A172 (cell line): ENCODE results near the gene FGFBP1. TPM values are rescaled to one million over a fixed set of nuclear protein-coding genes. Genes with fewer than 3 reads are reported as not detected.
"Not testable (repeated sequence)": the region's sequence is repeated elsewhere in the genome, so short reads cannot be mapped to it uniquely, and the experiment has no call there.

Experiments
- DNase-seq: peaks from one replicate; pipeline ENCODE4 v3.0.0-alpha.2; 2015; ENCODE audit warnings: low spot score
- total RNA-seq: library from RNA; depleted of rRNA; stranded (reverse); fragments of >200 nt; shearing (Covaris generic); gene quantifications from 2 replicates; pipeline ENCODE4 v1.2.3, GENCODE V29; 2014

FGFBP1 gene
- total RNA-seq, 1 experiment from 2014 or later: 0.31 TPM

DNA sequence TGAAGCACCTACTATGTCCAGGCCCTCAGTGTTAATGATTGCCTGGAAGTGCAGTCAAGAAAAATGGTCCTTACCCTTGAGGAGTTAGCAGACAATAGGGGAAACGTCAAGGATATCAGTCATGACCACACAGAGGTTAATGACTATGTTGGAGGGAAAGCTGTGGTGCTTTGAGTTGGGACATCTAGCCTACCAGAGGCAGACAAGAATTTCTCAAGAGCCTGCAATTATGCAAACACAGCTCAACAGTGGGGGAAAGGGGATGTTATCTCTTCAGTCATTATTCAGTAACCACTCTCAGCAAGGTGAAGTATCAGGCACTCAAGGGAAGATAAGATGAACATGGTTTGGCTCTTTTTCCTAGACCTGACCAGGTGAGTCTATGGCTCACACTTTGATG lies 7.0 kb upstream of the FGFBP1 start:
- no peak for DNase-seq

GRCh38 chr4:15944895-15945294 lies 6.4 kb upstream of the FGFBP1 start:
- no peak for DNase-seq

GRCh38 chr4:15942283-15942682 lies 3.7 kb upstream of the FGFBP1 start:
- DNase-seq: no peak

- DNase-seq: peak; percentile 23
Observed at GRCh38 chr4:15938182-15938581, 358 bp downstream of the FGFBP1 start.

GRCh38 chr4:15936495-15936894 lies 2.0 kb downstream of the FGFBP1 start:
- DNase-seq: no peak

- DNase-seq: no peak
Observed at GRCh38 chr4:15935504-15936402, 2.8 kb downstream of the FGFBP1 start.

- no peak for DNase-seq
Observed at GRCh38 chr4:15934259-15934658, 4.3 kb downstream of the FGFBP1 start.

DNA sequence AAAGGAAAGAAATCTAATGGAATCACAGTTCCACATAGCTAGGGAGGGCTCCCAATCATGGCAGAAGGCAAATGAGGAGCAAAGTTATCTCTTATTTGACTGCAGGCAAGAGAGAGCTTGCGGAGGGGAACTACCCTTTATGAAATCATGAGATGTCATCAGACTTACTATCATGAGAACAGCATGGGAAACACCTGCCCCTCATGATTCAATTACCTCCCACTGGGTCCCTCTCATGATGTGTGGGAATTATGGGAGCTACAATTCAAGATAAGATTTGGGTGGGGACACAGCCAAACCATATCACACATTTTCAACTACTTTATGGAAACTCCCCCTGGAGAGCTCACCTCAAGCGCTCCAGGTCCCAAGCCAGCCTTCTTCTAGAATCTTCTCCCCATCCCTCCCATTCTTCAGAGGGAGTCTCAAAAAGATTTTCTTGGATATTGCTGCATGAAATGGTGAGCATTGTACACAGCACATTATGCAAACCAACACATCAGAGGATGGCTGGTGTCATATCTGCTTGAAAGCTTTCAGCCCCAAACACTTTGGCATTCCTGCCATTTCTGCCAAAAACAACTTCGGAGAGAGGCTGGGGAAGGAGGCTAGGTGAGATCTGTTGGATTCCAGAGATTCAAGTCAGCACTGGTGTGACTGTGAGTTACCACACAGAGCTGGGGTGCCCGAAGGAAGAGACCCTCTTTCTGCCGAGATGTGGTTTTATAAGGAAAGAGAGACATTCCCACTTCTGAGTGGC lies 6.9 kb downstream of the FGFBP1 start:
- DNase-seq: no peak

DNA sequence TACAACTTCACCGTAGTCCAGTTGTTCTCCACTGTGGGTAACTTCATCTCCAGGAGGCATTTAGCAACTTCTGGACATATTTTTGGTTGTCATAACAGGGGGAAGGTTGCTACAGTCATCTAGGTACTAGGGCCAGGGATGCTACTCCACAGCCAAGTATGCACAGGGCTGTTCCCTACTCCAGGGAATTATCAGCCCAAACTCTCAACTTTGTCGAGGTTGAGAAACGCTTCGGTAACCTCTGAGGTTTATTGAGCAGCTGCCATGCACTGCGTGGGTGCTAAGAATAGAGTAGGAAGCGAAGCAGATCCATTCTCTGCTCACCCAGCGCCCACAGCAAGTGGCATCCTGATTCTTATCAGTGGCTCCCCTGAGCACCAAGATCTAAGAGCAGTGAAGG lies 8.2 kb downstream of the FGFBP1 start:
- no peak for DNase-seq

- DNase-seq: no peak
Observed at GRCh38 chr4:15929540-15929939, 9.0 kb downstream of the FGFBP1 start.

DNA sequence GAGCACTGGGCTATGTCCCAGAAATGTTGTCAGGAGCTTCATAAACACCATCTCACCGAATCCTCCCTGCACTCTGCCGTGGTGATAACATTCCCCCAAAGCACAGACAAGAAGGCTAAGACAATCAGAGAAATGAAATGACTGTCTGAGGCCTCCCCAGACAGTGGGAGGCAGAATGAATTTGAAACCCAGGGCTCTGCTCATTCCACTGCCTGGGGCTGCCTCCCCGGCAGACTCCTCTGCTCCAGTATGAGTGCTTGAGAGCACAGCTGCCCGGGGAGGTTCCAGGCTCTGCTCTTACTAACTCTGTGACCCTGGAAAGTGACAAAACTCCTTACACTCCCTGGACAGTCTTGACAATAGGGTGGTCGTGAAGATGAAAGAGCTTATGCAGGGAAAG lies 9.7 kb downstream of the FGFBP1 start:
- no peak for DNase-seq

DNA sequence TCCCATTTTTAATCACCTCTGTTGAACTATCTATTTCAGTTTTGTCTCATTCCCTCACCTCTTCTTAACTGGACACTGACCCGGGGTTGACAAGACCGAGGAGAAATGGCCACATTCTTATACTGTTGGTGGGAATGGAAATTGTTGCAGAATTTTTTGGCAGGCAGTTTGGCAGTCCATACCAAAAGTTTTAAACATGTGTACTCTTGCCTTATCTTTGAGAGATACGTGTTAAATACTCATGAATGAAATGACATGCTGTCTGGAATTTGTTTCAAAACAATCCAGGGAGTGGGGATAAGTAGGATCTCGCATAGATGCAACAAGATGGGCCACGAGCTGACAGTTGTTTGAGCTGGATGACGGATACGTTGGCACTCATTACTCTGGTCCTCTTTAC lies 12.1 kb downstream of the FGFBP1 start:
- DNase-seq: no peak

- no peak for DNase-seq
Observed at GRCh38 chr4:15925830-15926229, 12.7 kb downstream of the FGFBP1 start.

GRCh38 chr4:15921592-15921932 lies 17.0 kb downstream of the FGFBP1 start:
- DNase-seq: no peak

DNA sequence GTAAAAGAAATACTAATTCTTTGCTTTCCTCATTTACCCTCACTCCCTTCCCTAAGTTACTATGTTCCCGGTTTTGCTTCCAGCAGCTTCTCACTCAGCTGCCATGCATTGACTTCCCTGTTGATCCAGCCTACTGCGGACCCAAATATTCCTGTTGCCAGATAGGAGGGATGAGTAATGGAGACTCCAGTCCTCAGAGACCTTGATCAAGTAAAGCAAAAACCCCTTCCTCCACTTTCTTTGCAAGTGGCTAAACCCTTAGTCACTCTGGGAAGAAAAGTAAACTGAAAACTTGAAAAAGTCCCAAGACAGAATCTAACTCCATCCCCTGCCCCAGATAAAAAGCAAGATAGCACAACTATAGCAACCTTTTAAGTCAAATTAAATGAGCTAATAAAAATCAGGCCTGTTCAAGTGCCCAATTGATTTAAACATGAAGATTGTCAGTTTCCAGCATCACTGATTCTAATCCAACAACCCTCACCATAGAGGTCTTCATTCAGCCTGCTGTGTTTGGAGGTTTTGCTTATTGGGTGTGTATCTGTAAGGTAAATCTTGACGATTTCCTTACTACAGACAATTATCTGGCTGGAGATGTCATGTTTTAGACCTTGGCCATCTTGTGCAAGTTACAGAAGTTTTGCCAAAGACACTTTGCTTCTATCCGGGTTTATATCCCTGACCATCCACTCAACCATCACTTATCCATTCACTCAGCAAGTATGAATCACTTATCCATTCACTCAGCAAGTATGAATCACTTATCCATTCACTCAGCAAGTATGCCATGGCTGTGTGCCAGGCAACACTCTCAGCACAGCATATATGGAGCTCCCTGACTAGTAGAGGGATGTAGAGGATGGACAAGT lies 17.6 kb downstream of the FGFBP1 start:
- peak; percentile 93 for DNase-seq

DNA sequence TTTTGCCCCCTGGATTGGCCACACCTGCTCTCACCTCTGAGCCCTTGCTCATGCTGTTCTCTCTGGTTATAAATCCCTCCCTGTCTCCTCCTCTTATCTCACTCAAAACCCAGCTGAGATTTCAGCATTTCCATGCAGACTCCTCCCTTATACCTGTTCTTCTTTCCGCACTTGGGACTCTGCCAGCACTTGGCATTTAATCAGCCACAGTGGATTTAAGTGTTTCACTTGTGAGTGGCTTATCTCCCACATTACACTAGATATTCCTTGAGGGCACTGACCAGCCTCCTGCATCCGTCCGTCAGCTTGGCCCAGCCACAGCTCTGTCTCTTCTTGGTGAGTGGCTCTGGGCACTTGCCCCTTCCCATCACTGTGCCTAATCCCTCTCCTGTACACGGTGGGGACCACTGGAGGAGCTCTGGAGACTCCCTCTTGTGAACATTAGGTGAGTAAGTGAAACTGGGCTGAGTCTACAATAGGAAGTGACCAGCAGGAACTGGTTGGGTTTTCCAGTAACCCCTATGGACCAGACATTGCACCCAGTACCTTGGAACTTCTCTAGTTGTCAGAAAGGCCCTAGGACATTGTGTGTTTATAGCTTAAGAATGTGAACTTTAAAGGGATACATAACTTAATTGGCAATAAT lies 19.9 kb downstream of the FGFBP1 start:
- DNase-seq: no peak

DNA sequence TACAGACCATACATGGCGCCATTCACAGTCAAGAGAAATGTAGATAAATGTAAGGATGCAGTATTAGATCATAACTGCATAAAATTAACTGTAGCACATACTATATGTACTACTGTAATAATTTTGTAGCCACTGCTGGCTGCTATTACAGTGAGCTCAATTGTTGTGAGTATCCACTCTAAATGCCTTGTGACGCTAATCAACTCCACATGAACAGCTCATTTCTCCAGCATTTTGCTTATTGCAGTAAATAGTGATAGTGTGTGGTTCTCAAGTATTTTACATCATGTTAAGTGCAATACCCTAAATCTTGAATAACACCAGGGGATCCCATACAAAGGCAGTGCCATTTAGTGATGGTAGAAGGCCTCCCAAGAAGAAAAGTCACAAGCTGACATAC lies 21.2 kb downstream of the FGFBP1 start:
- no peak for DNase-seq

DNA sequence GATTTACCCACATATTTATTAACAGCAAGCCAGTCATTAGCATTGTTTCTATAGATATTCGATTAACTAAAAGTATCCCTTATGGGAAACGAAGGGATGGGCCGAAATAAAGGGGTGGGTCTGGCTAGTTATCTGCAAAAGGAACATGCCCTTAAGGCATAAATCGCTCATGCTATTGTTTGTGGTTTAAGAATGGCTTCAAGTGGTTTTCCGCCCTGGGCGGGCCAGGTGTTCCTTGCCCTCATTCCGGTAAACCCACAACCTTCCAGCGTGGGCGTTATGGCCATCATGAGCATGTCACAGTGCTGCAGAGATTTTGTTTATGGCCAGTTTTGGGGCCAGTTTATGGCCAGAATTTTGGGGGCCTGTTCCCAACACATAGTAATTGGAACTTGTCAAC lies 22.2 kb downstream of the FGFBP1 start:
- DNase-seq: not testable (repeated sequence)

- DNase-seq: no peak
Observed at GRCh38 chr4:15914736-15915135, 23.8 kb downstream of the FGFBP1 start.

DNA sequence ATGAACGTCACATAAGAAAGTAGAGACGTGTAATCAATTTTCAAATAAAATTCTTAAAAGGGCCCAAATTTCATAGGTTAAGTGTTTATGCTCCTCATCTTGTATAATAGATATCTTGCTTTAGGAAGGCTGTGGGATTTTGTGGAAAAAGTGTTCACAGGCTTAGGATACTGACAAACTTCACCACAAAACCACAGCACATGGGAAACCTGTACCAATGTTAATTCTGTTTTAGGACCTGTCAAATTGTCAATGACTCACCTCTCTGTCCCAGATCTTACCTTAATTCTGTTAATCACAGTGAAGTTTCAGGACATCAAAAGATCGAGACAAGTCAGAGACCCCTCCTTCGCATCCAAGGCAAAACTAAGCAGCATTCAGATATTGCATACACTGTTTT lies 24.2 kb downstream of the FGFBP1 start:
- DNase-seq: peak; percentile 63

DNA sequence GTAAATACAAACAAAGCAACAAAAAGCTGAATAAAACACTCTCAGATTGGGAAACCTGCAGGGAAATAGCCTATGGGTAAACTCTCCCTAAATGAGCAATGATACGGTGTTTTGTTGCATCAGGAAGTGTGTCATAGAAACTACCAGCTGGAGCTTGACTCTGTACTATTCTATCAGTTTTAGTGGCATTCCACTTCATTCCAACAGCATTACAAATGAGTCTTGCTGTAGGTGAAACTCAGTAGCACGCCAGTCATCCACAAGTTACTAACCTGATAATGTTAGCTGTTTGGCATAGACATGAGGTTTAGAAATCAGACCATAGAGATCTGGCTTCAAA lies 24.9 kb downstream of the FGFBP1 start:
- peak; percentile 93 for DNase-seq
